DND-41 (cell line): Measurements from ENCODE around the gene OR2W3.

ENCODE experiments used
- EZH2 ChIP-seq: IDR thresholded peaks from 3 replicates; pipeline ENCODE4 v1.6.1; 2012; ENCODE audit warnings: borderline replicate concordance, low read depth, mild to moderate bottlenecking, moderate library complexity, low read length, inconsistent platforms; ENCODE audit not compliant: severe bottlenecking
- TF ChIP-seq, protein P1 (sequence below): IDR thresholded peaks from 2 replicates; pipeline ENCODE4 v1.5.1; 2012; ENCODE audit warnings: borderline replicate concordance, low read length, moderate library complexity, mild to moderate bottlenecking; ENCODE audit not compliant: poor library complexity, severe bottlenecking; ENCODE audit errors: extremely low read depth

DNA sequence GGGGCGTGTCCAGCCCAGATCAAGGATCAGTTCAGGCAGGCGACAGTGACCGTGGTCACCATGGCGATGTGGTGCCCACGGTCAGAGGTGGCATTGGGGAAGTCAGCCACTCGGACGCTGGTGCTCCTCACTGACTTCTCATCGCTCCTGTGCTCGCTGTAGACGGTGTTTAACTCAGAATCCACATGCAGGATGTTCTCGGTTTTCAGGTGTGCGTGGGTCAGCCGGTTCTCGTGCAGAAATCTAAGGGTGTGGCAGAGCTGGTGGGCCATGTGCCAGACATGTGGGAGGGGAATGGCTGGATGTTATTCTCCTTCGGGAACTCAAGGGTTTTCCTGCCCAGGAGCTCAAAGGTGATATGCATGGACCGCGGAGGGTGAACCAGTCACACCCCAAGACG, 41.0 kb downstream of the OR2W3 start:
- TF ChIP-seq, protein P1, sequence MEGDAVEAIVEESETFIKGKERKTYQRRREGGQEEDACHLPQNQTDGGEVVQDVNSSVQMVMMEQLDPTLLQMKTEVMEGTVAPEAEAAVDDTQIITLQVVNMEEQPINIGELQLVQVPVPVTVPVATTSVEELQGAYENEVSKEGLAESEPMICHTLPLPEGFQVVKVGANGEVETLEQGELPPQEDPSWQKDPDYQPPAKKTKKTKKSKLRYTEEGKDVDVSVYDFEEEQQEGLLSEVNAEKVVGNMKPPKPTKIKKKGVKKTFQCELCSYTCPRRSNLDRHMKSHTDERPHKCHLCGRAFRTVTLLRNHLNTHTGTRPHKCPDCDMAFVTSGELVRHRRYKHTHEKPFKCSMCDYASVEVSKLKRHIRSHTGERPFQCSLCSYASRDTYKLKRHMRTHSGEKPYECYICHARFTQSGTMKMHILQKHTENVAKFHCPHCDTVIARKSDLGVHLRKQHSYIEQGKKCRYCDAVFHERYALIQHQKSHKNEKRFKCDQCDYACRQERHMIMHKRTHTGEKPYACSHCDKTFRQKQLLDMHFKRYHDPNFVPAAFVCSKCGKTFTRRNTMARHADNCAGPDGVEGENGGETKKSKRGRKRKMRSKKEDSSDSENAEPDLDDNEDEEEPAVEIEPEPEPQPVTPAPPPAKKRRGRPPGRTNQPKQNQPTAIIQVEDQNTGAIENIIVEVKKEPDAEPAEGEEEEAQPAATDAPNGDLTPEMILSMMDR: no peak
- no peak for TF ChIP-seq EZH2
